IMR-90 (cell line): ENCODE results near the gene PDCL2. TPM values are rescaled to one million over a fixed set of nuclear protein-coding genes. Genes with fewer than 3 reads are reported as not detected.

ENCODE experiments used
- ATAC-seq: fragments of 200-7000 bp; cut with Tn5 transposase; 2 replicates; pipeline ENCODE4 v1.9.1; 2020; ENCODE audit warnings: low read depth, mild to moderate bottlenecking, moderate library complexity
- BruUV-seq: library from RNA; stranded (reverse); fragments of 400-500 nt; replicated peaks from 2 replicates; lab custom pipeline; 2021; lab: Mats Ljungman, UMichigan
- CTCF ChIA-PET: fragments of 300-600 bp; formaldehyde crosslinking; extraction: SDS; loops from one replicate; lab custom pipeline; 2021; ENCODE audit warnings: antibody characterized with exemption; lab: Yijun Ruan, JAX
- POLR2A ChIA-PET: fragments of 300-600 bp; sonication (Branson Sonifier 250); formaldehyde crosslinking; loops from one replicate; lab custom pipeline; 2022; ENCODE audit warnings: antibody characterized with exemption; ENCODE audit not compliant: unreplicated experiment; lab: Charles Lee
- DNase-seq: peaks from one replicate; pipeline ENCODE4 v3.0.0; 2013
- H2AFZ ChIP-seq: replicated peaks from 2 replicates; pipeline ENCODE3; 2013; ENCODE audit warnings: low read length, mild to moderate bottlenecking; ENCODE audit not compliant: poor library complexity
- H2AK5ac ChIP-seq: 2 replicates; pipeline ENCODE4 v1.6.1; 2013; ENCODE audit warnings: low read depth, low read length, inconsistent platforms
- H2AK9ac ChIP-seq: replicated peaks from 2 replicates; pipeline ENCODE3; 2013; ENCODE audit warnings: mild to moderate bottlenecking, low read depth, low read length, moderate library complexity; ENCODE audit not compliant: poor library complexity
- H2BK120ac ChIP-seq: 2 replicates; pipeline ENCODE4 v1.6.1; 2013; ENCODE audit warnings: low read depth, low read length, inconsistent platforms
- H2BK15ac ChIP-seq: 3 replicates; pipeline ENCODE4 v1.6.1; 2013; ENCODE audit warnings: low read depth, low read length, inconsistent platforms
- H2BK20ac ChIP-seq: 2 replicates; pipeline ENCODE4 v1.6.1; 2013; ENCODE audit warnings: low read depth, mild to moderate bottlenecking, inconsistent platforms, low read length, moderate library complexity
- H2BK5ac ChIP-seq: 2 replicates; pipeline ENCODE4 v1.6.1; 2013; ENCODE audit warnings: mild to moderate bottlenecking, low read depth, low read length, inconsistent platforms; ENCODE audit not compliant: poor library complexity, severe bottlenecking
- H3K14ac ChIP-seq: replicated peaks from 2 replicates; pipeline ENCODE4 v1.6.1; 2013; ENCODE audit warnings: low read depth, low read length, inconsistent platforms
- H3K18ac ChIP-seq: 2 replicates; pipeline ENCODE4 v1.6.1; 2013; ENCODE audit warnings: low read depth, low read length, control low read depth
- H3K23ac ChIP-seq: 2 replicates; pipeline ENCODE4 v1.6.1; 2013; ENCODE audit warnings: low read depth, low read length, inconsistent platforms
- H3K27ac ChIP-seq: 2 replicates; pipeline ENCODE4 v1.5.1; 2013; ENCODE audit warnings: mild to moderate bottlenecking, control low read depth, low read length; ENCODE audit not compliant: insufficient read depth
- H3K27me3 ChIP-seq: 2 replicates; pipeline ENCODE4 v1.6.1; 2013; ENCODE audit warnings: low read length; ENCODE audit not compliant: control insufficient read depth, insufficient read depth
- H3K36me3 ChIP-seq: 2 replicates; pipeline ENCODE4 v1.6.1; 2013; ENCODE audit warnings: low read length, mixed read lengths; ENCODE audit not compliant: control insufficient read depth, insufficient read depth
- H3K4ac ChIP-seq: 2 replicates; pipeline ENCODE4 v1.6.1; 2013; ENCODE audit warnings: low read depth, low read length, inconsistent platforms
- H3K4me1 ChIP-seq: 2 replicates; pipeline ENCODE4 v1.6.1; 2013; ENCODE audit warnings: low read length, mixed read lengths; ENCODE audit not compliant: control insufficient read depth, insufficient read depth
- H3K4me2 ChIP-seq: 2 replicates; pipeline ENCODE4 v1.6.1; 2013; ENCODE audit warnings: low read depth, mild to moderate bottlenecking, control low read depth, low read length, moderate library complexity
- H3K4me3 ChIP-seq: 2 replicates; pipeline ENCODE4 v1.5.1; 2013; ENCODE audit warnings: low read depth, mild to moderate bottlenecking, control low read depth, low read length, moderate library complexity; ENCODE audit not compliant: insufficient read depth
- H3K56ac ChIP-seq: 2 replicates; pipeline ENCODE4 v1.6.1; 2013; ENCODE audit warnings: low read length, inconsistent platforms; ENCODE audit not compliant: insufficient read depth; ENCODE audit errors: extremely low read depth
- H3K79me1 ChIP-seq, 2 experiments: 2 replicates each; pipeline ENCODE4 v1.6.1; 2013; ENCODE audit warnings: low read length in 2 of 2, inconsistent platforms in 1 of 2, low read depth in 1 of 2
- H3K9ac ChIP-seq: 2 replicates; pipeline ENCODE4 v1.6.1; 2013; ENCODE audit warnings: low read depth, low read length, control low read depth
- H3K9me1 ChIP-seq: 2 replicates; pipeline ENCODE4 v1.6.1; 2013; ENCODE audit warnings: low read length, inconsistent platforms; ENCODE audit not compliant: insufficient read depth
- H3K9me3 ChIP-seq: 2 replicates; pipeline ENCODE4 v1.6.1; 2013; ENCODE audit warnings: low read length; ENCODE audit not compliant: control insufficient read depth, insufficient read depth
- H4K20me1 ChIP-seq: 2 replicates; pipeline ENCODE4 v1.6.1; 2013; ENCODE audit warnings: low read length, inconsistent platforms; ENCODE audit not compliant: insufficient read depth
- H4K5ac ChIP-seq: 2 replicates; pipeline ENCODE4 v1.6.1; 2013; ENCODE audit warnings: mild to moderate bottlenecking, low read depth, low read length, control low read depth
- H4K8ac ChIP-seq, 2 experiments: 2 replicates each; pipeline ENCODE4 v1.6.1; 2013; ENCODE audit warnings: low read depth in 2 of 2, low read length in 2 of 2, control low read depth in 1 of 2, inconsistent platforms in 1 of 2
- H4K91ac ChIP-seq: 2 replicates; pipeline ENCODE4 v1.6.1; 2013; ENCODE audit warnings: low read depth, low read length, inconsistent platforms; ENCODE audit not compliant: insufficient read depth
- BHLHE40 ChIP-seq: fragments of 150-350 bp; IDR thresholded peaks from 2 replicates; pipeline ENCODE4 v1.6.1; 2016; ENCODE audit warnings: mild to moderate bottlenecking, low read depth, low read length
- CEBPB ChIP-seq: IDR thresholded peaks from 2 replicates; pipeline ENCODE4 v1.6.1; 2012; ENCODE audit warnings: low read depth, low read length, improper control_type of control experiment
- CHD1 ChIP-seq: IDR thresholded peaks from 2 replicates; pipeline ENCODE4 v1.6.1; 2012; ENCODE audit warnings: low read depth, low read length, improper control_type of control experiment
- CTCF ChIP-seq: conservative IDR thresholded peaks from 2 replicates; pipeline ENCODE4 v1.5.1; 2012; ENCODE audit warnings: mild to moderate bottlenecking, low read depth, low read length, improper control_type of control experiment
- ELK1 ChIP-seq: fragments of 150-350 bp; IDR thresholded peaks from 2 replicates; pipeline ENCODE4 v1.6.1; 2016; ENCODE audit warnings: low read depth, mild to moderate bottlenecking, low read length, moderate library complexity, borderline replicate concordance
- FOS ChIP-seq: fragments of 150-350 bp; IDR thresholded peaks from 2 replicates; pipeline ENCODE4 v1.6.1; 2016; ENCODE audit warnings: low read depth, low read length
- MAFK ChIP-seq: IDR thresholded peaks from 2 replicates; pipeline ENCODE4 v1.6.1; 2012; ENCODE audit warnings: low read depth, low read length, improper control_type of control experiment
- MAZ ChIP-seq: IDR thresholded peaks from 2 replicates; pipeline ENCODE4 v1.6.1; 2012; ENCODE audit warnings: low read depth, mild to moderate bottlenecking, low read length, improper control_type of control experiment, moderate library complexity, borderline replicate concordance
- NFE2L2 ChIP-seq: fragments of 150-350 bp; IDR thresholded peaks from 2 replicates; pipeline ENCODE4 v1.6.1; 2016; ENCODE audit warnings: low read depth, mild to moderate bottlenecking, low read length
- RAD21 ChIP-seq: IDR thresholded peaks from 2 replicates; pipeline ENCODE4 v1.6.1; 2012; ENCODE audit warnings: low read length, improper control_type of control experiment
- RCOR1 ChIP-seq: IDR thresholded peaks from 2 replicates; pipeline ENCODE4 v1.6.1; 2012; ENCODE audit warnings: mild to moderate bottlenecking, low read length, improper control_type of control experiment; ENCODE audit not compliant: insufficient replicate concordance
- RFX5 ChIP-seq: IDR thresholded peaks from 2 replicates; pipeline ENCODE4 v1.8.0; 2012; ENCODE audit warnings: low read depth, mild to moderate bottlenecking, low read length, moderate library complexity
- SMC3 ChIP-seq: fragments of 150-350 bp; IDR thresholded peaks from 2 replicates; pipeline ENCODE4 v1.6.1; 2016; ENCODE audit warnings: low read depth, mild to moderate bottlenecking, antibody characterized with exemption, low read length, moderate library complexity
- WGBS, 2 experiments: methylation state at CpG; one replicate each; pipeline versions ENCODE4 v1.1.5 to v1.1.7; 2013; ENCODE audit warnings: missing lambda C conversion rate in 2 of 2; ENCODE audit not compliant: insufficient read length in 1 of 2; ENCODE audit errors: extremely low coverage in 2 of 2; 5-methylcytosine and 5-hydroxymethylcytosine counted together
- dilution Hi-C: fragments of 300-500 bp; cut with HindIII; formaldehyde crosslinking; loops from one replicate; pipeline ENCODE4 v1.14.3; 2018; ENCODE audit warnings: low sequenced_read_pairs; ENCODE audit not compliant: unreplicated experiment
- in situ Hi-C: fragments of 300-500 bp; cut with MboI; formaldehyde crosslinking; loops from 3 replicates; pipeline ENCODE4 v1.14.3; 2019; ENCODE audit warnings: low sequenced_read_pairs, inconsistent platforms, mixed read lengths
- intact Hi-C: fragments of 100-400 bp; cut with micrococcal nuclease; formaldehyde crosslinking; loops from 2 replicates; pipeline ENCODE4 v1.10.0; 2022
- polyA plus RNA-seq, 3 experiments: library from polyadenylated mRNA; depleted of rRNA; stranded (reverse); fragments of >200 nt; gene quantifications; 2 replicates each; pipeline ENCODE4 v1.2.3, GENCODE V29; 2012; ENCODE audit warnings: low replicate concordance in 1 of 3
- total RNA-seq: library from RNA; depleted of rRNA; stranded (reverse); fragments of >200 nt; gene quantifications from 2 replicates; pipeline ENCODE4 v1.2.3, GENCODE V29; 2012

Gene PDCL2
- total and polyA plus RNA-seq, 2 of the 4 experiments (the other 2 are of a cell fraction) = not detected

GRCh38 chr4:55561889-55562288 is 30.2 kb downstream of the PDCL2 start:
- Histone ChIP-seq H3K56ac (no peak overlapping the region), H3K23ac (no peak overlapping the region), H4K8ac (no peak overlapping the region), H2AFZ (no peak overlapping the region), H3K79me1 (no peaks in the 10 kb centered on the region), H2AK5ac (no peak overlapping the region), H3K4me3 (no peak overlapping the region), H2BK120ac (no peak overlapping the region), H2BK5ac (no peak overlapping the region), H3K36me3 (no peaks in the 10 kb centered on the region), H4K91ac (no peak overlapping the region), H2BK15ac (no peak overlapping the region), H3K9ac (no peak overlapping the region), H3K27ac (no peak overlapping the region), H4K20me1 (no peaks in the 10 kb centered on the region), H3K4ac (no peak overlapping the region), H2BK20ac (no peak overlapping the region), H4K5ac (no peak overlapping the region), H3K9me1 (no peaks in the 10 kb centered on the region), H3K4me2 (no peak overlapping the region), H3K4me1 (no peaks in the 10 kb centered on the region), H3K18ac (no peak overlapping the region), H3K27me3 (peaks cover 9% of the 10 kb centered on the region), H3K14ac (no peak overlapping the region), H2AK9ac (no peak overlapping the region), H3K9me3 (no peaks in the 10 kb centered on the region)
- dilution Hi-C loops (no loop called here), in situ Hi-C loops (loop anchor here (25.0 kb wide), 1 partner anchor 550 kb away; no protein-coding TSS in a partner anchor), intact Hi-C loops (no loop called here)
- ChIA-PET POLR2A (no interaction called here), CTCF (interaction anchor here (0.6 kb wide), 1 partner anchor 13 kb away, joined by 3 read pairs; no protein-coding TSS in a partner anchor)
- DNase-seq (no peak), ATAC-seq (no peak)
- no CpG with 5 or more reads among the region's 1 CpG for WGBS, 2 experiments
- TF ChIP-seq CEBPB = no peak
- no peak for TF ChIP-seq RCOR1
- TF ChIP-seq RAD21 = no peak
- TF ChIP-seq ELK1 = no peak
- no peak for TF ChIP-seq SMC3
- no peak for TF ChIP-seq NFE2L2
- TF ChIP-seq BHLHE40 = no peak
- no peak for TF ChIP-seq MAFK
- no peak for TF ChIP-seq CHD1
- no peak for TF ChIP-seq RFX5
- no peak for TF ChIP-seq MAZ
- TF ChIP-seq FOS = no peak
- no peak for TF ChIP-seq CTCF
- no TSS peak for BruUV-seq
